DND-41 (cell line): ENCODE data around the gene SLC39A11.

Source experiments
- ATAC-seq: fragments of 200-7000 bp; cut with Tn5 transposase; 3 replicates; pipeline ENCODE4 v1.9.1; 2021; ENCODE audit warnings: low read depth; ENCODE audit not compliant: insufficient read depth
- DNase-seq: peaks from one replicate; pipeline ENCODE4 v3.0.0-alpha.2; 2020
- H2AFZ ChIP-seq: 2 replicates; pipeline ENCODE4 v1.6.0; 2012; ENCODE audit warnings: low read depth, low read length
- H3K27ac ChIP-seq: 2 replicates; pipeline ENCODE4 v1.5.1; 2012; ENCODE audit warnings: low read length, inconsistent platforms
- H3K27me3 ChIP-seq: fragments of 200-600 bp; sonication (generic); 2 replicates; pipeline ENCODE4 v1.6.0; 2012; ENCODE audit warnings: low read length, mild to moderate bottlenecking, inconsistent platforms; ENCODE audit not compliant: insufficient read depth, poor library complexity
- H3K36me3 ChIP-seq: 2 replicates; pipeline ENCODE4 v1.5.1; 2012; ENCODE audit warnings: low read length, inconsistent platforms; ENCODE audit not compliant: insufficient read depth
- H3K4me1 ChIP-seq: 2 replicates; pipeline ENCODE4 v1.5.1; 2012; ENCODE audit warnings: mild to moderate bottlenecking, low read length; ENCODE audit not compliant: insufficient read depth
- H3K4me2 ChIP-seq: 2 replicates; pipeline ENCODE4 v1.6.0; 2012; ENCODE audit warnings: mild to moderate bottlenecking, moderate library complexity, low read length, inconsistent platforms; ENCODE audit not compliant: insufficient read depth
- H3K4me3 ChIP-seq, 2 experiments: fragments of 200-600 bp in 1 of 2; shearing (Covaris generic) in 1 of 2; 2 replicates each; pipeline ENCODE4 v1.5.1; 2012 to 2016; ENCODE audit warnings: inconsistent platforms in 2 of 2, low read length in 2 of 2, mild to moderate bottlenecking in 2 of 2, low read depth in 1 of 2, moderate library complexity in 1 of 2
- H3K79me2 ChIP-seq: 2 replicates; pipeline ENCODE4 v1.6.0; 2012; ENCODE audit warnings: low read length, inconsistent platforms; ENCODE audit not compliant: insufficient read depth
- H3K9ac ChIP-seq: 2 replicates; pipeline ENCODE4 v1.6.0; 2012; ENCODE audit warnings: low read depth, mild to moderate bottlenecking, inconsistent platforms, low read length, moderate library complexity
- H3K9me3 ChIP-seq: 2 replicates; pipeline ENCODE4 v1.5.1; 2012; ENCODE audit warnings: low read length, moderate library complexity, mild to moderate bottlenecking, inconsistent platforms; ENCODE audit not compliant: insufficient read depth, severe bottlenecking
- H4K20me1 ChIP-seq: 2 replicates; pipeline ENCODE4 v1.6.0; 2012; ENCODE audit warnings: low read length; ENCODE audit not compliant: insufficient read depth
- CTCF ChIP-seq: IDR thresholded peaks from 2 replicates; pipeline ENCODE4 v1.5.1; 2012; ENCODE audit warnings: borderline replicate concordance, low read length, moderate library complexity, mild to moderate bottlenecking; ENCODE audit not compliant: poor library complexity, severe bottlenecking; ENCODE audit errors: extremely low read depth
- EZH2 ChIP-seq: IDR thresholded peaks from 3 replicates; pipeline ENCODE4 v1.6.1; 2012; ENCODE audit warnings: borderline replicate concordance, low read depth, mild to moderate bottlenecking, moderate library complexity, low read length, inconsistent platforms; ENCODE audit not compliant: severe bottlenecking

The SLC39A11 gene

GRCh38 chr17:72970246-72970645 lies 122.2 kb downstream of the SLC39A11 start:
- ATAC-seq (no peak), DNase-seq (no peak)
- Histone ChIP-seq H3K4me1 (no peaks in the 10 kb centered on the region), H4K20me1 (no peaks in the 10 kb centered on the region; the same call in 1 of the 2 replicates), H3K4me3 (no peak overlapping the region), H3K9ac (no peak overlapping the region), H3K27ac (no peak overlapping the region), H3K79me2 (no peaks in the 10 kb centered on the region), H3K27me3 (no peaks in the 10 kb centered on the region), H3K4me2 (no peak overlapping the region), H2AFZ (no peak overlapping the region), H3K36me3 (no peaks in the 10 kb centered on the region), H3K9me3 (no peaks in the 10 kb centered on the region)
- TF ChIP-seq EZH2, result no peak
- TF ChIP-seq CTCF, result no peak

- TF ChIP-seq EZH2, result no peak
- no peak for TF ChIP-seq CTCF
- Histone ChIP-seq H3K27ac (no peak overlapping the region), H3K9me3 (no peaks in the 10 kb centered on the region), H3K4me3 (no peak overlapping the region), H4K20me1 (no peaks in the 10 kb centered on the region; the same call in 1 of the 2 replicates), H3K9ac (no peak overlapping the region), H3K27me3 (no peaks in the 10 kb centered on the region), H3K4me2 (no peak overlapping the region), H3K79me2 (no peaks in the 10 kb centered on the region), H3K4me1 (no peaks in the 10 kb centered on the region), H2AFZ (no peak overlapping the region), H3K36me3 (no peaks in the 10 kb centered on the region)
- ATAC-seq (no peak), DNase-seq (no peak)
Measured at GRCh38 chr17:72969293-72969906, 123.1 kb downstream of the SLC39A11 start.

- Histone ChIP-seq H3K4me1 (no peaks in the 10 kb centered on the region), H3K79me2 (no peaks in the 10 kb centered on the region), H3K27ac (no peak overlapping the region), H3K36me3 (no peaks in the 10 kb centered on the region), H3K9ac (no peak overlapping the region), H3K4me2 (no peak overlapping the region), H3K4me3 (no peak overlapping the region), H4K20me1 (no peaks in the 10 kb centered on the region; the same call in 1 of the 2 replicates), H2AFZ (no peak overlapping the region), H3K9me3 (no peaks in the 10 kb centered on the region), H3K27me3 (no peaks in the 10 kb centered on the region)
- no peak for TF ChIP-seq CTCF
- no peak for TF ChIP-seq EZH2
- DNase-seq (no peak), ATAC-seq (no peak)
Measured at GRCh38 chr17:72968798-72969197, 123.7 kb downstream of the SLC39A11 start.
